Uterus (tissue), 4 donors: ENCODE data around the gene CFAP74. TPM values are rescaled to one million over a fixed set of nuclear protein-coding genes. Genes with fewer than 3 reads are reported as not detected.

ENCODE experiments used
- DNase-seq, 2 donors: peaks; one replicate each; pipeline ENCODE4 v3.0.0-alpha.2; 2019 to 2020
- H3K27ac ChIP-seq, 2 donors: fragments of 200-600 bp; sonication (generic); 1 replicate in 1 of 2; 2 replicates in 1 of 2; pipeline ENCODE4 v1.5.1; 2016 to 2018
- H3K27me3 ChIP-seq, 2 donors: fragments of 200-600 bp; sonication (generic); one replicate each; pipeline ENCODE4 v1.5.1; 2018 to 2019; ENCODE audit warnings: control low read depth in 1 of 2
- H3K36me3 ChIP-seq, 2 donors: fragments of 200-600 bp; sonication (generic); one replicate each; pipeline ENCODE4 v1.5.1; 2019; ENCODE audit warnings: control low read depth in 1 of 2
- H3K4me1 ChIP-seq, 2 donors: fragments of 200-600 bp; sonication (generic); one replicate each; pipeline ENCODE4 v1.5.1; 2018 to 2019; ENCODE audit warnings: control low read depth in 1 of 2
- H3K4me3 ChIP-seq, 2 donors: fragments of 200-600 bp; sonication (generic); 1 replicate in 1 of 2; 2 replicates in 1 of 2; pipeline ENCODE4 v1.5.1; 2018 to 2019; ENCODE audit warnings: mild to moderate bottlenecking in 1 of 2
- H3K9me3 ChIP-seq, 2 donors: fragments of 200-600 bp; sonication (generic); one replicate each; pipeline ENCODE4 v1.5.1; 2019; ENCODE audit warnings: control low read depth in 1 of 2
- POLR2A ChIP-seq, 2 donors: fragments of 450-650 bp; IDR thresholded peaks; one replicate each; pipeline ENCODE4 v1.6.1; 2016; ENCODE audit warnings: antibody characterized with exemption in 2 of 2, mild to moderate bottlenecking in 1 of 2, moderate library complexity in 1 of 2
- intact Hi-C: fragments of 100-400 bp; cut with DNase I; formaldehyde crosslinking; loops from one replicate; pipeline ENCODE4 v1.15.1; 2023; ENCODE audit warnings: low total_unique reads
- total RNA-seq, 4 donors: library from RNA; depleted of rRNA in 3 of 4; stranded (reverse); fragments of >200 nt in 3 of 4; gene quantifications; one replicate each; pipeline versions ENCODE4 v1.1.0 to v1.2.4, GENCODE V29; 2014 to 2023
- TF ChIP-seq, protein P1 (sequence below), 4 experiments: fragments of 200-600 bp in 2 of 4; fragments of 450-650 bp in 2 of 4; sonication (generic) in 2 of 4; IDR thresholded peaks; one replicate each; pipeline ENCODE4 v1.5.1; 2016 to 2019; ENCODE audit warnings: antibody characterized with exemption in 4 of 4, mild to moderate bottlenecking in 2 of 4, moderate library complexity in 1 of 4
- donor health status: DM: yes; HTN: yes; CAD: no.

Gene CFAP74
- total RNA-seq, 4 donors from 2014 or later = 0.64 to 1.0 TPM; not detected in 2

DNA sequence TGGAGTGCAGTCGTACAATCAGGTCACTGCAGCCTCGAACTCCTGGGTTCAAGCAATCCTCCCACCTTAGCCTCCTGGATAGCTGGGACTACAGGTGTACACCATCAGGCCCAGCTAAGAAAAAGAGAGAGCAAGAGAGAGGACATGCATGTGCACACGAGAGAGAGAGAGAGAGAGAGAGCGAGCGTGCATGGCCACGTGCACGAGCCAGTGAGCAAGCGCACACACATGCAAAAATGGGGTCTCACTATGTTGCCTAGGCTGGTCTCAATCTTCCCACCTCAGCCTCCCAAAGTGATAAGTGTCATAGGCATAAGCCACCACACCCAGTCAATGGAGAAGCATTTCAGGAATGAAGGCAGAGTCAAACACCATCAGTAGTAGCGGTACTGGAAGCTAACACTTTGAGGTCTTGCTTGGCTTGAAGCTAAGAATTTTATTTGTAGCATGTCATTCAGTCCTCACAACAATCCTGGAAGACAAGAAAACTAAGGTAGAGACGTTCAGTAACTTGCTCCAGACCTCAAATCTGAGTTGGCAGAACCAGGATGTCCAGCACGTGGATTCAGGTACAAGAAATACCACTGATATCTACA is 127.2 kb downstream of the CFAP74 start:
- TF ChIP-seq, protein P1, sequence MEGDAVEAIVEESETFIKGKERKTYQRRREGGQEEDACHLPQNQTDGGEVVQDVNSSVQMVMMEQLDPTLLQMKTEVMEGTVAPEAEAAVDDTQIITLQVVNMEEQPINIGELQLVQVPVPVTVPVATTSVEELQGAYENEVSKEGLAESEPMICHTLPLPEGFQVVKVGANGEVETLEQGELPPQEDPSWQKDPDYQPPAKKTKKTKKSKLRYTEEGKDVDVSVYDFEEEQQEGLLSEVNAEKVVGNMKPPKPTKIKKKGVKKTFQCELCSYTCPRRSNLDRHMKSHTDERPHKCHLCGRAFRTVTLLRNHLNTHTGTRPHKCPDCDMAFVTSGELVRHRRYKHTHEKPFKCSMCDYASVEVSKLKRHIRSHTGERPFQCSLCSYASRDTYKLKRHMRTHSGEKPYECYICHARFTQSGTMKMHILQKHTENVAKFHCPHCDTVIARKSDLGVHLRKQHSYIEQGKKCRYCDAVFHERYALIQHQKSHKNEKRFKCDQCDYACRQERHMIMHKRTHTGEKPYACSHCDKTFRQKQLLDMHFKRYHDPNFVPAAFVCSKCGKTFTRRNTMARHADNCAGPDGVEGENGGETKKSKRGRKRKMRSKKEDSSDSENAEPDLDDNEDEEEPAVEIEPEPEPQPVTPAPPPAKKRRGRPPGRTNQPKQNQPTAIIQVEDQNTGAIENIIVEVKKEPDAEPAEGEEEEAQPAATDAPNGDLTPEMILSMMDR (IDR thresholded peaks at IDR 0.05) = no peak
- TF ChIP-seq POLR2A (IDR thresholded peaks at IDR 0.05) = no peak
- no peak overlapping the region for H3K27ac ChIP-seq
- intact Hi-C loops = no loop called here
- no peak for DNase-seq
- no peaks in the 10 kb centered on the region for H3K9me3 ChIP-seq
- no peaks in the 10 kb centered on the region for H3K36me3 ChIP-seq
- H3K27me3 ChIP-seq = no peaks in the 10 kb centered on the region
- peaks cover 0 to 16% of the 10 kb centered on the region in 2 donors for H3K4me1 ChIP-seq
- no peak overlapping the region for H3K4me3 ChIP-seq

DNA sequence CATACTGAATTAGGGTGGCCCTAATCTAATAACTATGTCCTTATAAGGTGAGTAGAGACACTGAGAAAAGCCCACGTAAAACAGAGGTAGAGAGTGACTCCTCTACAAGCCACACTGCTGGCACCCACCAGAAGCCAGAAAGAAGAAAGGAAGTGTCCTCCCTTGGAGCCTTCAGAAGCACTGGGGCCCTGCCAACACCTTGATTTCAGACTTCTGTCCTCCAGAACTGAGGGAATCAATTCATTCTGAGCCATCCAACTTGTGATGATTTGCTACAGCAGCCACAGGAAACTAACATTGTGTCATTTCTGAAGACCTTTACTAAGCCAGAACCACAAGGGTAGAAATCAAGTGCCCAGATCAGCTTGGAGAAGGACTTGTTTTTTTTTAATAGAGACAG is 127.7 kb downstream of the CFAP74 start:
- peaks cover 0 to 11% of the 10 kb centered on the region in 2 donors for H3K4me1 ChIP-seq
- H3K4me3 ChIP-seq = no peak overlapping the region

GRCh38 chr1:1874901-1875300 is 128.7 kb downstream of the CFAP74 start:
- TF ChIP-seq, protein P1 (IDR thresholded peaks at IDR 0.05) = no peak
- no peak for TF ChIP-seq POLR2A (IDR thresholded peaks at IDR 0.05)
- Histone ChIP-seq H3K27me3 (no peaks in the 10 kb centered on the region), H3K4me3 (no peak overlapping the region), H3K27ac (no peak overlapping the region), H3K9me3 (no peaks in the 10 kb centered on the region), H3K4me1 (peaks cover 0 to 11% of the 10 kb centered on the region in 2 donors), H3K36me3 (no peaks in the 10 kb centered on the region)
- intact Hi-C loops = no loop called here
- DNase-seq = no peak

More for the DNA sequence above, 127.7 kb downstream of the CFAP74 start:
- intact Hi-C loops = no loop called here
- DNase-seq = no peak
- no peaks in the 10 kb centered on the region for H3K36me3 ChIP-seq
- no peaks in the 10 kb centered on the region for H3K9me3 ChIP-seq
- no peak for TF ChIP-seq POLR2A (IDR thresholded peaks at IDR 0.05)
- TF ChIP-seq, protein P1 (IDR thresholded peaks at IDR 0.05) = no peak
- no peak overlapping the region for H3K27ac ChIP-seq
- H3K27me3 ChIP-seq = no peaks in the 10 kb centered on the region

- H3K36me3 ChIP-seq = no peaks in the 10 kb centered on the region
- no peak for DNase-seq
- H3K9me3 ChIP-seq = no peaks in the 10 kb centered on the region
- H3K4me3 ChIP-seq = no peak overlapping the region
- no peak for TF ChIP-seq POLR2A (IDR thresholded peaks at IDR 0.05)
- TF ChIP-seq, protein P1 (IDR thresholded peaks at IDR 0.05) = no peak
- no peak overlapping the region for H3K27ac ChIP-seq
- H3K4me1 ChIP-seq = peaks cover 0 to 11% of the 10 kb centered on the region in 2 donors
- no peaks in the 10 kb centered on the region for H3K27me3 ChIP-seq
- intact Hi-C loops = no loop called here
Observed at GRCh38 chr1:1873186-1873585, 130.4 kb downstream of the CFAP74 start.

- no peaks in the 10 kb centered on the region for H3K27me3 ChIP-seq
- no peak overlapping the region for H3K4me3 ChIP-seq
- no peaks in the 10 kb centered on the region for H3K9me3 ChIP-seq
- H3K4me1 ChIP-seq = peaks cover 0 to 11% of the 10 kb centered on the region in 2 donors
- H3K36me3 ChIP-seq = no peaks in the 10 kb centered on the region
- TF ChIP-seq, protein P1 (IDR thresholded peaks at IDR 0.05) = no peak
- TF ChIP-seq POLR2A (IDR thresholded peaks at IDR 0.05) = no peak
- H3K27ac ChIP-seq = no peak overlapping the region
- DNase-seq = no peak
- intact Hi-C loops = no loop called here
Observed at GRCh38 chr1:1872329-1872994, 131.1 kb downstream of the CFAP74 start.
